GM12892 (cell line): ENCODE results near the gene SH2D5.

Experiments used
- POLR2A ChIP-seq: IDR thresholded peaks from 2 replicates; pipeline ENCODE4 v1.6.1; 2011; ENCODE audit warnings: low read depth, low read length, control low read depth
- POLR2AphosphoS5 ChIP-seq: IDR thresholded peaks from 2 replicates; pipeline ENCODE4 v1.6.1; 2011; ENCODE audit warnings: low read depth, low read length, control low read depth
- TAF1 ChIP-seq: IDR thresholded peaks from 2 replicates; pipeline ENCODE4 v1.6.1; 2011; ENCODE audit warnings: low read depth, mild to moderate bottlenecking, control low read depth, low read length, borderline replicate concordance

DNA sequence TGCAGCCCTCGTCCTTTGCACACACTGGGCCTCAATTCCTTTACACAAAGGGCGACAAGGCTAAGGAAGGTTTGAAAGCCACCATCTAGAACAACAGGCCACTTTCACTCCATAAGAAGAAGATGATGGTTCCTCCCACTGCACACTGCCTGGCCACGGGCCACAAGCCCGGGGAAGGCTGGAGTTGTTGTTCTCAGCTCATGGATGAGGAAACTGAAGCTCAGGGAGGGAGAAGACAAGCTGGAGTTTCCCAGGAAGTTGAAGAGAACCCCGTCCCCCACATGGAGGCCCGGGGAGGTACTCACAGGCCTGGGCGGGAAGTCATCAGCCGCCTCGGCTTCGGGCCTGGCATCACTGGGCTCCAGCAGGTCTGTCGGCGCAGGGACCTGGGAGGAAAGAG, 46.8 kb downstream of the SH2D5 start:
- TF ChIP-seq POLR2AphosphoS5 (no peak), POLR2A (no peak), TAF1 (no peak)
